Stimulated activated CD8-positive, alpha-beta memory T cell treated with anti-CD3 and anti-CD28 coated beads, Interleukin-15, amount 100 ng/mL, for 1 hour (primary cell): ENCODE measurements around the gene LIPH.
"Not testable (repeated sequence)": the region's sequence is repeated elsewhere in the genome, so short reads cannot be mapped to it uniquely, and the experiment has no call there.

Experiments
- DNase-seq: peaks from one replicate; pipeline ENCODE4 v3.0.0-alpha.2; 2020; ENCODE audit warnings: low read depth

LIPH gene

DNA sequence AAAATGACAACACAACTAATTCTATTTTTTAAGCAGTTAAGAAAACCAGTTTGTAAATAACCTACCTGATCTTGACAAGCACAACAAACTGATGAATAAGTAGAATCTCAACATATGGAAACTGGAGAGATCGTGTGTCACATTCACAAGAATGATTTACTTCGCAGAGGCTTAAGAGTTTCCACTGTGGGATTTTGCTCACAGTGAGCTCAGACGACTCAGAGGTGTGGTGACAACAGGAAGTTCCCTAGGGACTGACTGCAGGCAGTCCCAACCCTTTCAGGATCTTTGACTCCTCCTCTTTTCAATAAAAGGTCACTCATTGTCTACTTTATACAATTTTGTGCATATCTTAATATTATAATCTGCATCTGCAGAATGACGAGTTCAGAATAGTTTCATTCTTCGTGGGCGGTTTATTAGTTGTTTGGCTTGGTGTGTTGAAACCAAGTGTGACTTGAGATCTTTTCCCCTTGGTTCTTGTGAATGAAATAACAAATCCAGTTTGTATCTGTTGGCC lies at the start of gene LIPH:
LIPH (minus strand) TSS at position 231 of the 520 bp plus-strand sequence; CDS start at position 114, 117 bp downstream.
- DNase-seq, result no peak

DNA sequence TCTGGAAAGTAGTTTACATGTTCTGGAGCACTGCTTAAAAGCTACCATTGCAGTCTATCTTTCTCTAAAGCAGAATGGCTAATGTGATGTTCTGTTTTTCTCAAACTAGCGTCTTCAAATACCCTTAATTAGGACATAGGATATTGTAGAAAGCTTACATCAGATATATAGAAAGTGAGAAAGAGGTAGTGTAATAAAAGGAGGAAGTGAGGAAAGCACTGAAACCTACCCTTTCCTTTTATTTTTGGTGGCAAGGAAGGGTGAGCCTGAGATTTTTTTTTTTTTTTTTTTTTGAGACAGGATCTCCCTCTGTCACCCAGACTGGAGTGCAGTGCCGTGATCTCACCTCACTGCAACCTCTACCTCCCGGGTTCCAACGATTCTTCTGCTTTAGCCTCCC lies 43.1 kb upstream of the LIPH start:
- no peak for DNase-seq

DNA sequence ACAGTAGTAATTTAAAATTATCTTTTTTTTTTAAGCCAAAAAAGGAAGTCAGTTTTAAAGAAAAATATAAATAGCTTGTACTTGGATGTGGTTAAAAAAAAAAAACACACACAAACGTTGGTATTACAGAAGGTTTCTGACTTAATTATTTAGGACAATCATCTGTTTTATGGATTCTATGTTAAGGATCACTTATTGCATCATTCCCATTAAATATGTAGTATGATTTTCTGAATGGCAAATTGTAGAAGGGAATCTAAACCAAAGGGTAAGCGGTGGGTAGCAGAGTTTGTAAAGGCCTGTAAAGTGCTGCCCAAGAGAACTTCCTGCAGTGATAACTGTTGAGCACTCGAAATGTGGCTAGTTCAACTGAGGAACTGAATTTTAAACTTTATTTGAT lies 41.7 kb upstream of the LIPH start:
- no peak for DNase-seq

DNA sequence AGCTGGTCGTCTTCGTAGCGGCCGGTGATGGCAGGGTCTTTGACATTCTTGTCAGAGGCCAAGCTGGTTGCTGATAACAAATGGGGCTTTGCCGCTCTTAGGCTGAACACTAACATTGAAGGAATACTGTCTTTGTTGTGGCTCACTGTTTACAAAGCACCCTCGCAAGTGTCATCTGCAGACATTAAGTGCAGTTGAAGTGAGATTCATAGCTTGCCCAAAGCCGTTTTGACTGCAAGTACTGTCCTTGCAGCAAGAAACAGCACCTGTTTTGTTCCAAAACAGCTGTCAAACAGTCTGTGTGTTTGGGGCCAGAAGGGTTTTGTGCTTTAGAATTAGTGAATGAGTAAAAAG lies 34.3 kb upstream of the LIPH start:
- DNase-seq, result no peak

DNA sequence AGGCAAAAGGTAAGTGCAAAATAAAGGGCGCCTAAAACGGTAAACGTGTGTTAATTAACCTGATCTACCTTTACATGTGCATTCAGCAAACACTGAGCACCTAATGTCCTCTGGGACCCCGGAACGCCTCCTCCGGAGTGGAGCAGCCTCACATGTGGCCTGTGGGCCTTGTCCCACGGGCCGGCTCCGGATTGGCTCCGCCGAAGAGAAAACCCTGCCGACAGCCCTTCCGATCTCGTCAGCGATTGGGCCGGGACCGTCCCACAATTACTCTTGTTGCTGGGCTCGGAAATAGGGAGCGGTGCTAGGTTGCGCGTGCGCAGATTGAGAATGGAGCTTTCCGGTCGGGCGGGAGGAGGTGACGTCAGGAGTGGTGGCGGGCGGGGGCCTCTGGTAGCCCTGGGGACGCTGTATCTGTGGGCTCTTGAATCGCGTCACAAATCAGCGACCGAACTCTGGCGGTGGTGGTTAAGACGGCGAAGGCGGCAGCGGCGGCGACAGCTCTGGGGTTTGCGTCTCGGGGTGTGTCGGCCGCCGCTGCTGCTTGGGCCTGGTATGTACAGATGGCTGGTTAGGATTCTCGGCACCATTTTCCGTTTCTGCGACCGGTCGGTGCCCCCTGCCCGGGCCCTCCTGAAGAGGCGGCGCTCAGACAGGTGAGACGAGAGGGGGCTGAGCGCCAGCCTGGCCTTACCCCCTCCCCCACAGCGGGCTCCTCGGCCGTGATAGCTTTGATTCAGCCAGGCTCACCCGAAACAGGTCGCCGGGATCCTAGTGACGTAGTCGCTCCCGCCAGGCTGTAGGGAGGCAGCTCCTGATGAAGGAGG lies 33.7 kb upstream of the LIPH start, which contains the start of gene SENP2:
SENP2 (plus strand) TSS at position 437 of the 827 bp plus-strand sequence; CDS start at position 556, 119 bp downstream.
- DNase-seq, result peak; percentile 99

DNA sequence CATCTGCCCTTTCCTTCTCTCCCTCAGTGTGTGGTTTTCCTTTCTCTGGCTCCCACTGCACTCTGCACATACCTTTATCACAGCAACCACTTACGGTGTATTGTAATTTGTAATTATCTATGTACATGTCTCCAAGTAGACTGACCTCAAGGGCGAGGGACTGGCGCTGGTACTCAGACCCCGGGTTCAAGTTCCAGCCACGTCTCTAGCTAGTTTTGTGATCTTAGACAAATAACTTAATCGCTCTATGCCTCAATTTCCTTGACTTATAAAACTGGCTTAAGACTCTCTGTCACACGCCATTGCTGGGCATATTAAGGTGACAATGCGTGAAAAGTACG lies 33.1 kb upstream of the LIPH start:
- no peak for DNase-seq

DNA sequence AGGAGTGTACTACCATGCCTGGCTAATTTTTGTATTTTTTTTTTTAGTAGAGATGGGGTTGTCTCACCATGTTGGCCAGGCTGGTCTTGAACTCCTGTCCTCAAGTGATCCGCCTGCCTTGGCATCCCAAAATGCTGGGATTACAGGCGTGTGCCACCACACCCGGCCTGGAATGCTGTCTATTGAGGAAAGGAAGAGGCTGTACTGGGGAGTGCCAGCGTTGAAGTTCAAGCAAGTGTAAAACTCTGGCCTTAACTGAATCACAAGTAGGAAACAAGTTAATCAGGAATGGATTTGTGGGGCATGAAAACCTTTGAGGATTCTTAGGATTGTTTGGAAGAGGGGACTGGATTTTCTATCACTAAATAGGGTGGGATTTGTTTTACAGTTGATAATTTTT lies 32.3 kb upstream of the LIPH start:
- no peak for DNase-seq

DNA sequence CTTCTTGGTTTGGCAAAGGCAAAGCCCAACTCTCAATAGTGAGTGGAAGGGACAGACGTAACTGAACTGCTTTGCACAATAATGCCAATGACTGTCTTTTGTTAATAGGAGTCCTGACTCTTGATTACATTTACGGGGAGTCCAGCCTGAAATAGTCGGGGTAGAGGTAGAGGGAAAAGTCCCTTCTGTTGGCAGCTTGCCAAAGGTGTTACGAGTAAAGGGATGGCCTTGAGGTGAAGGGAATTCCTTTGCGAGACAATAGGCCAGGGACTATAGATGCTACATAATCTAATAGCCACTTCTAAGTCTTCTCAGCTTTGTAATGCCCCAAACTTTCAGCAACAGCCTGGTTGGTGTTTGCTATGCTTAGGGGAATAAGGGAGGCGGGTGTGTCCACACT lies 31.5 kb upstream of the LIPH start:
- no peak for DNase-seq

DNA sequence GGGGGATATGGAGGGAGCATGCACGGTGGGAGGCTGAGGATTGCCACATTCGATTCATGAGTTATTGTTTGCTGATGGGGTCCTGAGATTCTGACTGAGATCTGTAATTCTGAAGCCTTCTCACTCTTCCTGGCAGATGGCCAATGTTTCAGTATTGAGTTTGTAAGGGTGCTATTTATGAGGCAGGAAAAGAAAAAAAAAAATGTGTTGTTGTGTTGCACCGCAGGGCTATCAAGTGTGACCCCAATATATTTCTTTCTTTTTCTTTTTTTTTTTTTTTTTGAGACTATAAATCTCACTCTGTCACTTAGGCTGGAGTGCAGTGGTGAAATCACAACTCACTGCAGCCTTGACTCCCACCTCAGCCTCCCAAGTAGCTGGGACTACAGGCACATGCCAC lies 30.5 kb upstream of the LIPH start:
- DNase-seq, result no peak

DNA sequence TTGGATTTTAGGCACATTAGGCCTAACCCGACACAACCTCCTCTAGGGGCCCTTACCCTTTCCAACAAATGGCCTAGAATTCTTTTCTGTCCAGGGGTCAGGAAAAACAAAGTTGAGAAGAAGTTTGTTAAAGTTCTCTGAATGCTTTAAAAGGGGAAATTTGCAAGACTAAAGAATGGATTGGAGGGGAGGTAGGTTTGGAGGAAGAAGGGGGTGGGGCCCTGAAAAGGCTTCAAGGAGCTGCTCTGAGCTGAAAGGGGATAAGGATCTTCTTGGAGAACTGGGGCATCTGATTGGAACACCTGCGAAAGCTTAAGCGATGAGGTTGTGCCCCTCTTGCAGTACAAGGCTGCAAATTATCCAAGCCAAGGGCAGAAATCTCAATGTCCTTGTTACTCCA lies 29.8 kb upstream of the LIPH start:
- DNase-seq, result no peak

DNA sequence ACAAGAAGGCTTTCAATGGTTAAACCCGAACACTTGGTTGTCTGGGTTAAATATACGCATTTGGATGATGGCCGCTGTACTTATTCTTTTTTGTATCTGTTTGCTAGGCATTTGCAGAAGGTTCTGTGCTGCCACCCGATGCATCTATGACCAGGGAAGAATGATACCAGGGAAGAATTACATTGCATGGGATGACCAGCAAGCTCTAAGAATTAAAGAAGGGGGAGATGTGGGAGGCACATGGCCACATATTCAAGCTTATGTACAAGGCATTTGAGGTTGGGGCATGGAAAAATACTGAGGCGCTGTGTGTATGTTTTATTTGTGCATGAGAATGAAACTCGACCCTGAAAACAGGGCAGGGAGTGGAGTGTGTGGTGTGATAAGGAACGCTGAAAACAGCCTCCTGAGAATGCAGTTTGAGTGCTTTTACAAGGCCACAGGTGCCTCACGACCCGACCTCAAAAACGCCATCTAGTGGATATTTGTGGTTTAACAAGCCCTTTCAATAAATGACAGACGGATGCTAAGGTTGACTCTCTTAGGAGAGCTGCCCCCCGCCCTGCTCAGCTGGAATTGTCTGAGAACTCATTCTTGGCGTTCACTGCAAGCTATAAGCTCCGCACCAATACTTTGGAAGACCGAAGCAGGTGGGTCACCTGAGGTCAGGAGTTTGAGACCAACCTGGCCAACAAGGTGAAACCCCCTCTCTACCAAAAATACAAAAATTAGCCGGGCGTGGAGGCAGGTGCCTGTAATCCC lies 22.9 kb upstream of the LIPH start:
- not testable (repeated sequence) for DNase-seq

DNA sequence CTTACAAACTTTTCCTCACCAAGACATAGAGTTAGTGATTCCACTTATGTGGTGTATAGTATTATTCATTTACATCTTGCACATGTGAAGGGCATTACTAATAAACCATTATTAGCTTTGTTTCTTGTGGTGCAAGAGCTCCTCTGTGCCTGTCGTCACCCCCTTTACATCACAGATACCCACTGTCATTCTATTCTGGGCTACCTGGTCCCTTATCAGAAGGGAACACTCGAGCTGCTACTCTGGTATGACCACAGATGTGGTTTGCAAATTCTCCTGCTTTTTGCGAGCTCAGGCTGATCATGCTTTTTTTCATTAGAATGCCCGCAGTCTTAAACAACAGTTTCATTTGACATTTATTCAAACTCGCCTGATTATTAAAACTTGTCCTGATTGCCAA lies 19.8 kb upstream of the LIPH start:
- DNase-seq, result no peak

DNA sequence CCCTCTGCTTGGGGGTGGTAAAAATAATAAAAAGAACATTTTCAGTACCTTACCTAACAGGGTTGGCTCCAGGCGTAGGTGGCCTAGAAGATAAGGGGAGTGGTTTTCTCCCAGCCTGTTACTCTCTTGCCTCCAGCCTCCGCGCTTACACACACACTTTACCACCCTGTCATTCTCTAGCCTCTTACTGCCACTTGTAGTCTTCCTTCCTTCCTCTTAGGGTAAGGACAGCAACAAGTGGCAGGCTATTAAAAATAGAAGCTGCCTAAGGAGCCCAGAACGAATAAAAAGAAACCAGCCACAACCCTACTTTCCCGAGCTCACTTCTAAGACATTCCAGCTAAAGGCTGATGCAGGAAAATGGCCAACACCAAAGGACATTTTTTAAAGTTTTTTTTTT lies 9.6 kb upstream of the LIPH start:
- no peak for DNase-seq

DNA sequence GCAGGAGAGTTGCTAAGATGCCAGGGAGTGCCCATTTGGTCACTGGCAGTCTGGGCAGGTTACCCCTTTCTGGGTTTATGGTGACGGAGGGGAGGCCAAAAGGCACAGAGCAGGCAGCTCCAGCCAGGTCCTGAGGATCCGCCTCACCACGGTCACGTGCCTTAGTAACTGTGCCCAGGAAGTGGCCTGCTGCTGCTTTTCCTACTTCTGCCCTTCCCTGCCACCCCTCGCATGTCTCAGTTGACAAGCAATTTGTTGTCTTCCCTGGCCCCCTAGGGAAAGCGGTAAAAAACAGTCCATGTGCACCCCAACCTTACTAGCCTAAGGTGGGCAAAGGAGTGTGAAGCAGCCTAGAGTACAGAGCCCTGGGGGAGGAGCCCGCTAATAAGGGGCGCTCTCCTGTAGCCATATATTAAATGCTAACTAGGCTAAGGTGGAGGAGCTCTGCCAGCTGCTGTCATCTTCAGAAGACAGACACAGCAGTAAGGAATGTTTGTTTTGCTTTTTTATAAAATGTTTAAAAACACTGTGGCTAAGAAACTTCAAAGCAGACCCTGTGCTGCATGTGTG lies 9.1 kb upstream of the LIPH start:
- no peak for DNase-seq

DNA sequence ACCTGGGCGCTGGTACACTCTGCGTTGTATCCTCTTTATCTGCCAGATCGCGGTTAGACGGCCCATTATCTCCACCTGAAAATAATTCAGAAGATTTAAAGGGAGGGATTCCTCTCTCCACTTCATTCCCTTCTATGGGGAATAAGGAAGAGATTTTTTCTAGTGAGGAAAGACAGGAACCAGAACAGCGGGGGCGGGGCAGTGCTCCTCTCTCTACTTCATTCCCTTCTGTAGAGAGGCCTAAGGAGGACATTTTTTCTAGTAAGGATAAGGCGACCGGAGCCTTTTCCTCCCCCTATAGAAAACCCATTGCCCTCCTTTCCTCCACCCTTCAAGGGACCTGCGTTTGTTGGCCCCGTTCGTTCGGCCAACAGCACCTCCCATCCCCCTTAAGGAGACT lies 8.3 kb upstream of the LIPH start:
- DNase-seq, result no peak

DNA sequence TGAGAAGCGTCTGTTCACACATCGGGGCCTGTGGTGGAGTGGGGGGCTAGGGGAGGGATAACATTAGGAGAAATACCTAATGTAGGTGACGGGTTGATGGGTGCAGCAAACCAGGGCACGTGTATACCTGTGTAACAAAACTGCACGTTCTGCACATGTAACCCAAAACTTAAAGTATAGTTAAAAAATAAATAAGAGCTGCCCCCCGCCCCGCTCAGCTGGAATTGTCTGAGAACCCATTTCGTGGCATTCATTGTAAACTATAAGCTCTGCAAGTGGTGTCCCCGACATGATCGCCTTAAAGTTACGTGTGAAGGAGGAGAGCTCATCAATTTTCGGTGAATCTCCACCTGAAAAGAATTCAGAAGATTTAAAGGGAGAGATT lies 7.3 kb upstream of the LIPH start:
- DNase-seq, result no peak

DNA sequence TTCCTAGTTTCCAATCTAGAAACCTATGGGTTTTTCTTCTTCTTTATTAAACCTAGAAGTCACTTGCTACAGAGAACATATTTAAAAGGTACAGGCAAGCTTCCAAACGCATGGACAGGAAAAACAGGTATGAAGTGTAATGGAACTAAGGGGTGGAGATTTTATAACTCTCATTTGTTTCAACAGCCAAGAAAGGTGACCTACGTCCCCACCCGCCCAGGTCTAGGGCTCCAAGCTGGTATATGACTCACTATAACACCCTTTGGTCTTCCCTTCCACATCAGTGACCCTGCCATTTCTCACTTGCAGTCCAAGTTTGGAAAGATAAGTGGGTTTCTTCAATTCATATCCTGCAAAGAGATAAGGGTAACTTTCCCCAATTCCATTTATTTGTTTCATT lies 6.0 kb upstream of the LIPH start:
- no peak for DNase-seq

DNA sequence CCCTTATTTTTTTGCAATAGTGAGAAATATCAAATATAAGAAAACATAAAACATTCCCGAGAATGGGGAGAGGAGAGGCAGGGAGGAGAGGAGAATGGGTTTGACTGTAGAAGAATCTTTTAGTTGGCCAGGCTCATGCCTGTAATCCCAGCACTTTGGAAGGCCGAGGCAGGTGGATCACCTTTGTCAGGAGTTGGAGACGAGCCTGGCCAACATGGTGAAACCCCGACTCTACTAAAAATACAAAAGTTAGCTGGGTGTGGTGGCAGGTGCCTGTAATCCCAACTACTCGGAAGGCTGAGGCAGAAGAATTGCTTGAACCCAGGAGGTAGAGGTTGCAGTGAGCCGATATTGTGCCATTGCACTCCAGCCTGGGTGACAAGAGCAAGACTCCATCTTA lies 4.3 kb upstream of the LIPH start:
- not testable (repeated sequence) for DNase-seq

DNA sequence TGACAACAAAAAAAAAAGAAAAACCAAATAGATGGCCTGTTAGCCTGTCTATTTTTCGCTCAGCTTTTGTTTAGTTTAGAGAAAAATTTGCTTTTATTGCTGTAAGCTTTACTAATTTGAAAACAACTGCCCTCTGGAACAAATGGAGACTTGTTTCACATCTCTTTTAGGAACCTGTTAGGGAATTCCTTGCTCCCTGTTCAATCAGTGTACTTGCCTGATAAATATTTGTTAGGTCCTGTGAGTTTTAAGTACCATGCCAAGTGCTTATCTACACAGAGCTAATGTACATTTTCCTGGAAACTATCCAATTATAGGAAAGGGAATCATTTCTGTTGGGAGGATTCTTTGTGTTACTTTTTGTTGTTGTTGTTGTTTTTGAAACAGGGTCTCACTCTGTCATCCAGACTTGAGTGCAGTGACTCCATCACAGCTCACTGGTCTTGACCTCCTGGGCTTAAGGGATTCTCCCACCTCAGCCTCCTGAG lies 3.5 kb upstream of the LIPH start:
- no peak for DNase-seq

DNA sequence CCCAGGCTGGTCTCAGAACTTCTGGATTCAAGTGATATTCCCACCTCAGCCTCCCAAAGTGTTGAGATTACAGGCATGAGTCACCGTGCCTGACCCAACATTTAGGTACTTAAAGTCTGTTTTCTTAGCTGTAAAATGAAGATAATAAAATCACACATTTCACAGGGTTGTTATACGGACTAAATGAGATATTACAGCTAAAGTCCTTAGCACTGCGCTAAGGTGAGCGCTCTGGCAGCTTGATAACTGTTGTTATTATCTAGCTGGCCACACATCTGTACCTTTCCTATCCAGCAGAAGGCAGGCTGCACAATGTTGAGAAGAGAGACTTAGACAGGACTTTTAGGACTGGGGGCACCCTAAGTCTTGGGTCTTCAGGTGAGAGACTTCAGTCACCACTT lies 2.7 kb upstream of the LIPH start:
- no peak for DNase-seq

DNA sequence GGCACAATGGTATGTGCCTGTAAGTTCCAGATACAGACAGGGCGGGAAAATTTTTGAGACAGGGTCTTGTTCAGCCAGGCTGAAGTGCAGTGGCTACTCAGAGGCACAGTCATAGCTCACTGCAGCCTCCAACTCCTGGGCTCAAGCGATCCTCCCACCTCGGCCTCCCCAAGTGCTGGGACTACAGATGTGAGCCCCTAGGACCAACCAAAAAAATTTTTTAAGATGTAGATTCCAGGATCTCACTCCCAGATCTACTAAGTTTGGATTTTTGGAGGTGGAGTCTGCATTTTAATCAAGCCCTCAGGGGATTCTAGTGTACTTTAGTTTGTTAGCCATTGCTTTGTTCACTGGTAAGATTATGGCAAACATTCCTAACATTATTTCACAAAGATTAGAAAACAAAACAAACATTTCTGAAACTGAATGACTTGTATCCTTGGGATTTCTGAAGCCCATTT lies 2.7 kb downstream of the LIPH start:
- no peak for DNase-seq

DNA sequence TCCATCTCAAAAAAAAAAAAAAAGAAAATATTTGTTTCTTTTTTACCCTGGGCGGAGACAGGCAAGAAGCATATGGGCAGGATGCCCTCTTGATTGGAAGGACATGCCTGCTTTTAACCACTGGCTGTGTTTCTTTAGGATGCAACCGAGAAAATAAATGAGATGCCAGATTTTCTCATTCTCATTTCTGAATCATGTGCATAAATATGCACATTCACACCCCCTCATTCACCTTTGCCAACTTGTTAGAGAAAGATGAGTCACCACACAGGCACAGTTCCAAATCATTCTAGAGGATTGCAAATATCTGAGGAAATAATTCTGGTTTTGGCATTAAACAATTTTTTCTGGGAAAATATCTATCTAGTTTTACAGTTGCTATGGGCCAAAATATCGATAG lies 3.3 kb downstream of the LIPH start:
- DNase-seq, result no peak

DNA sequence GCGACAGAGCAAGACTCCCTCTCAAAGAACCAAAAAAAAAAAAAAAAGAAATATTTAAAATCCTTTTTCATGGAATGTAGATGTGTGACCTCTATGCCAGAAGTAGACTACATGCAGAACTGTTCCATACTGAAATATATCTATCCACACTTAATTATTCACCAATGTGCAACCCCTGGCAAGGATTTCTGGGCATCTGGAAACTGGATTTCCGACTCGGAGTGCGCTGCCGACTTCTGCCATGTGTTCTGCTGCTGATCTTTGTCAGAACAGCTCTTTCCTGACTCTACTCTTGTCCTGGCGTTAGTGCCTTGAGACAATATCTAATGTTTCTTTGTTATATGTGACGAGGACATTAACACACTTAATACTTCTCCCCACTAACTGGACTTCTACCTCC lies 11.7 kb downstream of the LIPH start:
- DNase-seq, result no peak
